Measurements from ENCODE around the gene PLCH1.

The PLCH1 gene

DNA sequence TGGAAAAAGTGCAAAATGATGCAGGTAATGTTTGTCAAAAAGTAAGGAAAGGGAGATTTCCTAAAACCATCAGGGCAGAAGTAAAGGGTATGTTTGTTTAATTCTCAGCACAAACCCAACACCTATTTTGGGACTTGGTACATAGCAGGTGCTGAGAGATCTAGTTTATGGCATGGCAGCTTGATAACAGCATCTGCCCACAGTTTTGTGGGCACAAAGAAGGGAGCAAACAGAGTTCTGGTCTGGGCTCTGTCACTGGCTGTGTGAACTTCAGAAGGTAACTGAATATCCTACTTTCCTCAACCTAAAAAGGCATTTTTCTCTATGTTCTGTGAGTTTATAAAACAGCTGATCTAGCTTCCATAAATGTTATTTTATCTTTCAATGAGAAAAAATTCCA lies 141.6 kb downstream of the PLCH1 start:
- TF ChIP-seq, protein P1, sequence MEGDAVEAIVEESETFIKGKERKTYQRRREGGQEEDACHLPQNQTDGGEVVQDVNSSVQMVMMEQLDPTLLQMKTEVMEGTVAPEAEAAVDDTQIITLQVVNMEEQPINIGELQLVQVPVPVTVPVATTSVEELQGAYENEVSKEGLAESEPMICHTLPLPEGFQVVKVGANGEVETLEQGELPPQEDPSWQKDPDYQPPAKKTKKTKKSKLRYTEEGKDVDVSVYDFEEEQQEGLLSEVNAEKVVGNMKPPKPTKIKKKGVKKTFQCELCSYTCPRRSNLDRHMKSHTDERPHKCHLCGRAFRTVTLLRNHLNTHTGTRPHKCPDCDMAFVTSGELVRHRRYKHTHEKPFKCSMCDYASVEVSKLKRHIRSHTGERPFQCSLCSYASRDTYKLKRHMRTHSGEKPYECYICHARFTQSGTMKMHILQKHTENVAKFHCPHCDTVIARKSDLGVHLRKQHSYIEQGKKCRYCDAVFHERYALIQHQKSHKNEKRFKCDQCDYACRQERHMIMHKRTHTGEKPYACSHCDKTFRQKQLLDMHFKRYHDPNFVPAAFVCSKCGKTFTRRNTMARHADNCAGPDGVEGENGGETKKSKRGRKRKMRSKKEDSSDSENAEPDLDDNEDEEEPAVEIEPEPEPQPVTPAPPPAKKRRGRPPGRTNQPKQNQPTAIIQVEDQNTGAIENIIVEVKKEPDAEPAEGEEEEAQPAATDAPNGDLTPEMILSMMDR (IDR thresholded peaks at IDR 0.05): no peak
- TF ChIP-seq ZFX (IDR thresholded peaks at IDR 0.05; ENCODE audit: borderline replicate concordance): no peak
- H3K27ac ChIP-seq: no peak overlapping the region

DNA sequence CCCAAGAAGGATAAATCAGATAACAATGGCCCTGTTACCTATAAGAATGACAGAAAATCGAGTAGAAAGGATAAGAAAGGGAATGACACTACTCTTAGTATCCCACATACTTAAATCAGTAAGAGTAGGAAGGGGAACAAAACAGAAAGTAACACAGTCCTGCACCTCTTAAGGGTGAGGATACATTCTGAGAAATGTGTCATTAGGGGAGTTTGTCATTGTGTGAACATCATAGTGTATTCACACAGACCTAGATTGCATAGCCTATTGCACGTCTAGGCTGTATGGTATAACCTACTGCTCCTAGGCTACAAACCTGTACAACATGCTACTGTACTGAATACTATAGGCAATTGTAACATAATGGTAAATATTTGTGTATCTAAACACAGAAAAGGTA lies 142.6 kb downstream of the PLCH1 start:
- no peak overlapping the region for H3K27ac ChIP-seq
- no peak for TF ChIP-seq ZFX (IDR thresholded peaks at IDR 0.05; ENCODE audit: borderline replicate concordance)
- TF ChIP-seq, protein P1 (IDR thresholded peaks at IDR 0.05): no peak

DNA sequence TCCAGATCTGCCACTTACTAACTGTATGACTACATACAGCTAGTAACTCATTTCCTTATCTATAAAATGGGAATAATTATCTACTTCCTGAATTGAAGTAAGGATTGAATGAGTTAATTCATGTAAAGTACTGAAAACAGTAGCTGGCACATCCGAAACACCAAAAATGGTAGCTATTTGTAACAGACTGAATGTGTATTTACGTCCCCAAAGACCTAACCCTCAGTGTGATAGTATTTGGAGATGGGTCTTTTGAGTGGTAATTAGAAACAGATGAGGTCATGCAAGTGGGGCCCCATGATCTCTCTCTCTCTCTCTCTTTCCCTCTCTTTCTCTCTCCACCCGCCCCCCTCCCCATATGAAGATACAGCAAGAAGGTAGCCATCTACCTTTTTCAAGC lies 146.2 kb downstream of the PLCH1 start:
- no peak for TF ChIP-seq ZFX (IDR thresholded peaks at IDR 0.05; ENCODE audit: borderline replicate concordance)
- TF ChIP-seq, protein P1 (IDR thresholded peaks at IDR 0.05): no peak
- no peak overlapping the region for H3K27ac ChIP-seq

DNA sequence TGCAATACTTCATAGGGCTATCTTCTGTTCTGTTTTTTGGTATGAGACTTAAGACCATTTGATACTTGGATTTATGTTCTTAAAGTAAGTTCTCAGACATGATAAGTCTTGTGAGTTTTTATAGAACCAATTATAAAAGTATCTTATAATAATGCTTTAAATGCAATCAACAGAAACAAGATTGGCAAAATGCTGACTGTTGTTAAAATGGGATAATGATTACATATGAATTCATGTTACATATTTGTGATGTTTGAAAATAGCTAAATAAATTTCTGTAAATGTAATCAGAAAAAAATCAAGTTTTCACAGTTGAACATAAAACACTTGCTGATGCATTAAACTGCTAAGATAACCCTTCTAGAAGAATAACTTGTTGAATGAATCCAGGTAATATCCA lies 148.3 kb downstream of the PLCH1 start:
- no peak overlapping the region for H3K27ac ChIP-seq
- no peak for TF ChIP-seq ZFX (IDR thresholded peaks at IDR 0.05; ENCODE audit: borderline replicate concordance)
- TF ChIP-seq, protein P1 (IDR thresholded peaks at IDR 0.05): no peak

DNA sequence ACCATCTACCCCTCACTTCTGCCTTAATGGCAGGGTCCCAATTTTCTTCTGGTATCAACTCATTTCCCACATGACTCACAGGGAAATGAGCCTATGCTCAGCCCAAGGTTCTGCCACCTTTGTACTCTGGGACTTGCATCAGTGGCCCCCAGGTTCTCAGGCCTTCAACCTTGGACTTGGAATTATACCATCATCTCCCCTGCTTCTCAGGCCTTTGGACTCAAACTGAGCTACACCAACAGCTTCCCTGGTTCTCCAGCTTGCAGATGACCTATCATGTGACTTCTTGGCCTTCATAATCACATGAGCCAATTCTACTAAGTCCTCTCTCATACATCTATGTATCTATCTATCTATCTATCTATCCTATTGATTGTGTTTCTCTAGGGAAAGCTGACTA lies 149.5 kb downstream of the PLCH1 start:
- no peak overlapping the region for H3K27ac ChIP-seq
- TF ChIP-seq, protein P1 (IDR thresholded peaks at IDR 0.05): no peak

DNA sequence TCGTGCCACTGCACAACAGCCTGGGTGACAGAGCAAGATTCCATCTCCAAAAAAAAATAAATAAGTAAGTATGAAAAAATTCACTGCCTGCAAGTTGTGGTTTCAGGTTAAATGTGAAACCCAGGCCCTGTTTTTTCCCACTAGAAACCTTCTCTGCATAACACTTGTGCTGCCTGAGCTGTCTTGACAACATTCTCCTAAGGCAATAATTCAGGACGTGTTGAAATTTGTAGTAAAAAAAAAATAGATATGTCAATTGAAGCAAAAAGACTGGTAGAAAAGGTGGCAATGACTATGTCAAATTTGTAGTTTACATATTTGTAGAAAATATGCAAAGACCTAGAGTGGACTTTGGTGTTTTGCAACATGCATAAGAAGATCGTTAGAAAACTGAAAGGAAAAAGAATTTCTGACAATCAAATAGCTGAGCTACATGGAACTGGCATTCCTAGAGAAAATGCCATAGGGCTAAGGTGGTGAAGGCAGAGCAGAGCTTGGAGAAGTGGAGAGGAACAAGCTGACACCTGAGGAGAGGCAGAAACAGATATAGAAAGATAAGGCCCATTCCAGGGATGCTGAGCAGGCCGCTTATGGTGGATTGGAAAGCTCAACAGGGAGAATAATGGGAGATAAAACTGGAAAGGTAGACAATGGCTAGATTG lies 150.2 kb downstream of the PLCH1 start:
- TF ChIP-seq ZFX (IDR thresholded peaks at IDR 0.05; ENCODE audit: borderline replicate concordance): no peak
- TF ChIP-seq, protein P1 (IDR thresholded peaks at IDR 0.05): no peak
- H3K27ac ChIP-seq: no peak overlapping the region

DNA sequence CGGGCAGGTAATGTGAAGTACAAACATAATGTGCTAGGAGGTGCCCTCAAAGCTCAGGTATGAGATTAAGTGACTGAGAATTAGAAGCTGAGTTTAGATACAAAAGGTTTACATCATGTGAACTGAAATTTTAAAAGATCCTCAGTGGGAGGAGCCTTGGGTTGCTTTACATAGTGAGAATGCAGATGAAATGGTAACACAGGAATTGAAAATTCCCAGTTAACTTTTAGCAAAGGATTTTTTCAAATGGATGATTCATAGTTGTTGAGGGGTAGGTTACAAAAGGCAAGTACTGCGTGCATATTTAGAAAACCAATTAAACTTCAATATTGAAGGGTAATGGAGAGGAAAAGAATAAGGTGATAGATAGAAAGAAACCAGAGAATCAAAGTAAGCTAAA lies 157.3 kb downstream of the PLCH1 start:
- no peak overlapping the region for H3K27ac ChIP-seq
- TF ChIP-seq, protein P1 (IDR thresholded peaks at IDR 0.05): no peak
- no peak for TF ChIP-seq ZFX (IDR thresholded peaks at IDR 0.05; ENCODE audit: borderline replicate concordance)

Data from 22Rv1 (cell line).